ENCODE results near the gene MLXIP. TPM values are rescaled to one million over a fixed set of nuclear protein-coding genes. Genes with fewer than 3 reads are reported as not detected.

Gene MLXIP
- total RNA-seq, 1 experiment from 2014 or later: 46.3 TPM

GRCh38 chr12:122172262-122172939, 93.8 kb downstream of the MLXIP start:
- H2AFZ ChIP-seq (ENCODE audit: low read depth, low read length, poor library complexity, severe bottlenecking): no peak overlapping the region
- ChIA-PET CTCF (no interaction called here), POLR2A (no interaction called here), RAD21 (ENCODE audit: low non-redundant PET in 1 of 2, low total read pairs in 2 of 2, uncharacterized antibody in 2 of 2, unreplicated experiment in 2 of 2) (no interaction called here)
- no peak overlapping the region for H3K4me3 ChIP-seq (replicated peaks in 1 of 2; ENCODE audit: low read depth in 1 of 2, low read length in 2 of 2)
- H3K79me2 ChIP-seq (ENCODE audit: insufficient read depth, low read length): no peaks in the 10 kb centered on the region
- no peaks in the 10 kb centered on the region for H3K27me3 ChIP-seq (ENCODE audit: insufficient read depth, low read length)
- intact Hi-C loops (cut with micrococcal nuclease): no loop called here
- H3K9me2 ChIP-seq (ENCODE audit: insufficient read depth): no peaks in the 10 kb centered on the region
- BruUV-seq (replicated peaks): no TSS peak
- no peaks in the 10 kb centered on the region for H3K4me1 ChIP-seq (ENCODE audit: control insufficient read depth in 1 of 2, insufficient read depth in 2 of 2, low read length in 2 of 2)
- no peaks in the 10 kb centered on the region for H3K36me3 ChIP-seq (ENCODE audit: control insufficient read depth in 1 of 2, insufficient read depth in 2 of 2, low read length in 2 of 2)
- DNase-seq (ENCODE audit: low read depth, low spot score) (no peak), ATAC-seq (no peak)
- no peak overlapping the region for H3K27ac ChIP-seq (ENCODE audit: low read depth, low read length)
- no peak overlapping the region for H3K9ac ChIP-seq (ENCODE audit: low read length)
- no peaks in the 10 kb centered on the region for H4K20me1 ChIP-seq (ENCODE audit: insufficient read depth)
- no peak overlapping the region for H3K4me2 ChIP-seq (ENCODE audit: low read length)
- H3K9me3 ChIP-seq (ENCODE audit: control insufficient read depth in 1 of 2, insufficient read depth in 1 of 2, low read depth in 1 of 2, low read length in 2 of 2): no peaks in the 10 kb centered on the region
- TF ChIP-seq ZNF274 (IDR thresholded peaks at IDR 0.05; ENCODE audit: low read depth, low read length) (no peak), FOSL1 (IDR thresholded peaks at IDR 0.05; ENCODE audit: low read depth) (no peak), CBX3 (IDR thresholded peaks at IDR 0.05; ENCODE audit: low read depth) (no peak), SRF (IDR thresholded peaks at IDR 0.05; ENCODE audit: low read depth) (no peak), MAX (IDR thresholded peaks at IDR 0.05) (no peak), EZH2 (IDR thresholded peaks at IDR 0.05) (no peak), ZFX (IDR thresholded peaks at IDR 0.05) (no peak), ELF1 (IDR thresholded peaks at IDR 0.05; ENCODE audit: borderline replicate concordance, low read depth) (no peak), SIN3A (IDR thresholded peaks at IDR 0.05; ENCODE audit: low read depth) (no peak), ATF3 (IDR thresholded peaks at IDR 0.05) (no peak), EGR1 (IDR thresholded peaks at IDR 0.05; ENCODE audit: low read depth) (no peak), JUND (IDR thresholded peaks at IDR 0.05) (no peak), RAD21 (IDR thresholded peaks at IDR 0.05; ENCODE audit: low read depth) (no peak), POLR2AphosphoS5 (IDR thresholded peaks at IDR 0.05; ENCODE audit: low read depth, low read length) (no peak), YY1 (IDR thresholded peaks at IDR 0.05; ENCODE audit: extremely low read depth, insufficient replicate concordance, low read depth, low read length) (no peak)
- TF ChIP-seq, protein P1, sequence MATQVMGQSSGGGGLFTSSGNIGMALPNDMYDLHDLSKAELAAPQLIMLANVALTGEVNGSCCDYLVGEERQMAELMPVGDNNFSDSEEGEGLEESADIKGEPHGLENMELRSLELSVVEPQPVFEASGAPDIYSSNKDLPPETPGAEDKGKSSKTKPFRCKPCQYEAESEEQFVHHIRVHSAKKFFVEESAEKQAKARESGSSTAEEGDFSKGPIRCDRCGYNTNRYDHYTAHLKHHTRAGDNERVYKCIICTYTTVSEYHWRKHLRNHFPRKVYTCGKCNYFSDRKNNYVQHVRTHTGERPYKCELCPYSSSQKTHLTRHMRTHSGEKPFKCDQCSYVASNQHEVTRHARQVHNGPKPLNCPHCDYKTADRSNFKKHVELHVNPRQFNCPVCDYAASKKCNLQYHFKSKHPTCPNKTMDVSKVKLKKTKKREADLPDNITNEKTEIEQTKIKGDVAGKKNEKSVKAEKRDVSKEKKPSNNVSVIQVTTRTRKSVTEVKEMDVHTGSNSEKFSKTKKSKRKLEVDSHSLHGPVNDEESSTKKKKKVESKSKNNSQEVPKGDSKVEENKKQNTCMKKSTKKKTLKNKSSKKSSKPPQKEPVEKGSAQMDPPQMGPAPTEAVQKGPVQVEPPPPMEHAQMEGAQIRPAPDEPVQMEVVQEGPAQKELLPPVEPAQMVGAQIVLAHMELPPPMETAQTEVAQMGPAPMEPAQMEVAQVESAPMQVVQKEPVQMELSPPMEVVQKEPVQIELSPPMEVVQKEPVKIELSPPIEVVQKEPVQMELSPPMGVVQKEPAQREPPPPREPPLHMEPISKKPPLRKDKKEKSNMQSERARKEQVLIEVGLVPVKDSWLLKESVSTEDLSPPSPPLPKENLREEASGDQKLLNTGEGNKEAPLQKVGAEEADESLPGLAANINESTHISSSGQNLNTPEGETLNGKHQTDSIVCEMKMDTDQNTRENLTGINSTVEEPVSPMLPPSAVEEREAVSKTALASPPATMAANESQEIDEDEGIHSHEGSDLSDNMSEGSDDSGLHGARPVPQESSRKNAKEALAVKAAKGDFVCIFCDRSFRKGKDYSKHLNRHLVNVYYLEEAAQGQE (IDR thresholded peaks at IDR 0.05; ENCODE audit: low read depth): no peak
- TF ChIP-seq, protein P2, sequence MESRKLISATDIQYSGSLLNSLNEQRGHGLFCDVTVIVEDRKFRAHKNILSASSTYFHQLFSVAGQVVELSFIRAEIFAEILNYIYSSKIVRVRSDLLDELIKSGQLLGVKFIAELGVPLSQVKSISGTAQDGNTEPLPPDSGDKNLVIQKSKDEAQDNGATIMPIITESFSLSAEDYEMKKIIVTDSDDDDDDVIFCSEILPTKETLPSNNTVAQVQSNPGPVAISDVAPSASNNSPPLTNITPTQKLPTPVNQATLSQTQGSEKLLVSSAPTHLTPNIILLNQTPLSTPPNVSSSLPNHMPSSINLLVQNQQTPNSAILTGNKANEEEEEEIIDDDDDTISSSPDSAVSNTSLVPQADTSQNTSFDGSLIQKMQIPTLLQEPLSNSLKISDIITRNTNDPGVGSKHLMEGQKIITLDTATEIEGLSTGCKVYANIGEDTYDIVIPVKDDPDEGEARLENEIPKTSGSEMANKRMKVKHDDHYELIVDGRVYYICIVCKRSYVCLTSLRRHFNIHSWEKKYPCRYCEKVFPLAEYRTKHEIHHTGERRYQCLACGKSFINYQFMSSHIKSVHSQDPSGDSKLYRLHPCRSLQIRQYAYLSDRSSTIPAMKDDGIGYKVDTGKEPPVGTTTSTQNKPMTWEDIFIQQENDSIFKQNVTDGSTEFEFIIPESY (IDR thresholded peaks at IDR 0.05; ENCODE audit: extremely low read depth, insufficient replicate concordance, low read length): no peak

Measured in HCT116 (cell line).